GM19099 (cell line): ENCODE results near the gene TBX15.
A peak's percentile ranks its signal among the peaks of the same experiment; 100 is the strongest.

ENCODE experiments used
- POLR2A ChIP-seq: IDR thresholded peaks from 3 replicates; pipeline ENCODE4 v1.6.1; 2011; ENCODE audit warnings: low read depth; ENCODE audit not compliant: insufficient read length; ENCODE audit errors: extremely low read depth

Gene TBX15

DNA sequence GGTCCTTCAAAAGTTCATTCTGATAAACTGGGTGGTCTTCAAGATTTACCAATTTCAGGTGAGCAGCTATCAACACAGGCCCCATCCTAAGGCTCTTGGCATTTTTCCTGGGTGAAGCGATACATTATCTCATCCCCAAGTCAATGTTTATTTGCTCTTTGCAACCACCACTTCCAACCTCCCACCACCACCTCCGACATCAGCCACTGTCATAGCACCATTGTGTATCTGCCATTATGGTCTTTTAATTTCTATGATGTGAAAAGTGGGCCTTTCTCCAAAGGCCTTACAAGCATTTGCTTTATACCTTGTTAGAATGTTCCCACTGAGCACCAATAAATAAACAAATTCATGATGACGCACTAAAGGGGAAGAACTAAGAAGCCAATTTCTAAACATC lies 47.2 kb downstream of the TBX15 start:
- TF ChIP-seq POLR2A: no peak

- no peak for TF ChIP-seq POLR2A
These were observed 50.6 kb downstream of the TBX15 start for GRCh38 chr1:118937413-118938072.

- TF ChIP-seq POLR2A: no peak
These were observed 53.4 kb downstream of the TBX15 start for GRCh38 chr1:118934706-118935105.

DNA sequence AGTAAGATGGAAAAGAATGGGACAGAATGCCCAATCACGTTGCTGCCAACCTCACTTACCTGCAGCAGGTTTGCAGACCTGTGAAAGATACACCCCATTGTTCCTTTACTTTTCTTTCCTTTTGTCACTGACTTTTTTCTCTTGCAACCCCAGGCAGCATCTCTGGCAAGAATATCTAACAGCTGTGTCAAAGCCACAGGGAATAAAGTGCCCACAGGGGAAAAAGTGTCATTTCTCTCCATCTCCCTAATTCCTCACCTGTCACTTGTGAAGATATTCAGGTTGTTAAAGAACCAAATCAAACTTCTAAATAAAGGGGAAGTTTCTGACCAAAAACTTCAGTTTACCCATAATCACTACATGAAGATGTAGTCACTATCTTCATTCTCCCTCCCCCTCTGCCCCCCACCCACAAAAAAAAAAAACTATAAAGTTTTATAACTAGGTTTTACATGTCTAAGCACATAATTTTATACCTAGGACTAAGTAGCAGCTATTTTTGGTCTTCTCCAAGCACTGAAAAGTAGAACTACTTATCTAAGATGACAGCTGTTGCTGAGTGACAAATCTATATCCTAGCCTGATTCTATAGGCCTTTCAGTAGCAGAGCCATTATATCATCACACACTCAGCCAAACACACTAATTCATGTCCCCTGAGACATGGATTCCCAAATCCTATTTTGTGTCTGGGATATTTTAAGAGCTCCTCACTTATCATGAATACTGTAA lies 54.9 kb downstream of the TBX15 start:
- no peak for TF ChIP-seq POLR2A

- no peak for TF ChIP-seq POLR2A
These were observed 56.3 kb downstream of the TBX15 start for GRCh38 chr1:118931876-118932275.

GRCh38 chr1:118928739-118929554 lies 59.2 kb downstream of the TBX15 start:
- no peak for TF ChIP-seq POLR2A

GRCh38 chr1:118927427-118928187 lies 60.5 kb downstream of the TBX15 start:
- TF ChIP-seq POLR2A: no peak

DNA sequence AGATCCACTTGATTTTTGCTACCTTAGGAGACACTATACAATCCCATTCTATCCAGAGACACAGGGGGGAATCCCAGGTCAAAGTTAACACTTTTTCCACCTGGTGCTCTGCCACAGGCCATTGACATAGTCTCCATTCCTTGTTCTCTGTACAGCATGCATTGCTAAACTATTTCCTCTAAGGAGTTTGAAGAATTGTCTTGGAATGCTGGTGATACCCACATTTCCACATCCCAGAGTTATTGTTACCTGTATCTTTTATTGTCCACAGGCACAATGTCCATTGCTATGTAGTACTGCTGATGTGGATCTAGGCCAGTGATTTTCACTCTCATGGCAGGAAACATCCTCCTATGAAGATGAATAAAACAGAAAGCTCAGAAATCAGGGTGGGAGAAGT lies 61.9 kb downstream of the TBX15 start:
- no peak for TF ChIP-seq POLR2A

DNA sequence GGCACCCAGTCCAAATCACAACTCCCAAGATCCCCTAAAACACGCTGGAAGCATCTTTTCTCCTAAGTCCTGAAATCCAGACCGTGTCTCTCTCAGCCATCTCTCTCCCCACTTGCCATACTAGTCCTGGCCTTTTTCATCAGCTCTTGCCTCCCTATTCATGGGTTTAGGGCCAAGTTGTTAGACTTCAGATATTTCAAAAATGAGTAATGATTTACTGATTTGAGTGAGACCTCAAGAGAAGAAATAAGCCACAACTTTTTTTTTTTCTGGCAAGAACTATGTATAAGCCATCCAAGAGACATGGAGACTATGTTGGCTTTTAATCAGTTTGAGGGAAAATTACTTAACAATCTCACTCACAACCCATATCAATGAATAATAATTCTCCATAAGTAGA lies 62.5 kb downstream of the TBX15 start:
- TF ChIP-seq POLR2A: no peak

DNA sequence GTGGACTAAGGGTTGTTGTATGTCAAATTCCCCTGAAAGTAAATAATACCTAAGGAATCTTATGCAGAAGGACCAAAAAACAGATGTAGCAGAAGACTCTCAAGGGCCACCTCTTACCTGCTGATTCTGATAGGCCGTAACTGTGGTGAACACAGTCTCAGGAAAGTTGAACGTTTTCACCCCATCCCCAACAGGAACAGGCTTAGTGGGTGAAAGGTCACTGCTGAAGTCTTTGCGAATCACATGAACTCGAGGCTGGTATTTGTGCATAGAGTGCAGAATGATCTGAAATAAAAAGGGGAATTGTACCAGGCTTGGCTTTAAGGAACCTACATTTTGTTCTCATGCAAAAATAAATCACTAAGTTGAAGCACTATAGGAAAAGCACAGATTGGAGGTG lies 64.8 kb downstream of the TBX15 start:
- no peak for TF ChIP-seq POLR2A

GRCh38 chr1:118921994-118922393 lies 66.1 kb downstream of the TBX15 start:
- no peak for TF ChIP-seq POLR2A

GRCh38 chr1:118920124-118920717 lies 67.9 kb downstream of the TBX15 start:
- TF ChIP-seq POLR2A: no peak

GRCh38 chr1:118918940-118919259 lies 69.2 kb downstream of the TBX15 start:
- TF ChIP-seq POLR2A: peak; percentile 10

DNA sequence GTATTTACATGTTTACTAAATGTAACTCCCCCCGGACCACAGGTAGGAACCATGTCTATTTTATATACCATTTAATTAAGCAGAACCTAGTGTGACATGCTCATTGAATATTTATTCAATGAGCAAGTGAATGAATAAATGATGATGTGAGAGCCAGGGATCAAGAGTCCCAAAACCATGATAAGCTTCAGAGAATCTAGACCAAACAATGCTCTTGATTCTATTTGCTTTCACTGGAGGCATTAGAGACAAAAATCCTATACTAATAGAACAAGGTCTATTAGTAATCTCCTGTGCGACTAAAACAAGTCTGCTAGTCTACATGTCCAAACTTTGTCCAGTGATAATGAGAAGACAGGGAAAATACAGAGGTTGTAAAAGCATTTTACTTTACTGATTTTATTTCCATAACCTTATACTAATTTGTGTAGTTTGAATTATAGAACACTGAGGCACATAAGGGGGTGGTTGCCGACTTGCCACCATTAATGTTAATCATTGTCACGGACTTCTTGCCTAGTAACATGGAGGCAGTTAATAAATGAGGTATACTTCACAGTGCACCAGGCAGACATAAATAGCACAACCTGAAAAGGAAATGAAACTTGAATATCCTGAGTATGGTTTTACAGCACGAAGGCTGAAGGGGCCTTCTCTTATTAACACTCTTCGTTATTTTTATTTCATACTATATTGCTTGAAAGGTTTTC lies 69.8 kb downstream of the TBX15 start:
- peak; percentile 14 for TF ChIP-seq POLR2A
